SIG-M5 treated with dmso at 0.1 percent for 504 hours (cell line): ENCODE results near the gene CHIT1.
A peak's percentile ranks its signal among the peaks of the same experiment; 100 is the strongest.

Source experiments
- DNase-seq: peaks from one replicate; lab custom pipeline; 2025; ENCODE audit not compliant: unreplicated experiment; lab: John Stamatoyannopoulos, UW

Gene CHIT1

GRCh38 chr1:203217139-203217655 is 12.3 kb downstream of the CHIT1 start:
- DNase-seq, result peak; percentile 20

DNA sequence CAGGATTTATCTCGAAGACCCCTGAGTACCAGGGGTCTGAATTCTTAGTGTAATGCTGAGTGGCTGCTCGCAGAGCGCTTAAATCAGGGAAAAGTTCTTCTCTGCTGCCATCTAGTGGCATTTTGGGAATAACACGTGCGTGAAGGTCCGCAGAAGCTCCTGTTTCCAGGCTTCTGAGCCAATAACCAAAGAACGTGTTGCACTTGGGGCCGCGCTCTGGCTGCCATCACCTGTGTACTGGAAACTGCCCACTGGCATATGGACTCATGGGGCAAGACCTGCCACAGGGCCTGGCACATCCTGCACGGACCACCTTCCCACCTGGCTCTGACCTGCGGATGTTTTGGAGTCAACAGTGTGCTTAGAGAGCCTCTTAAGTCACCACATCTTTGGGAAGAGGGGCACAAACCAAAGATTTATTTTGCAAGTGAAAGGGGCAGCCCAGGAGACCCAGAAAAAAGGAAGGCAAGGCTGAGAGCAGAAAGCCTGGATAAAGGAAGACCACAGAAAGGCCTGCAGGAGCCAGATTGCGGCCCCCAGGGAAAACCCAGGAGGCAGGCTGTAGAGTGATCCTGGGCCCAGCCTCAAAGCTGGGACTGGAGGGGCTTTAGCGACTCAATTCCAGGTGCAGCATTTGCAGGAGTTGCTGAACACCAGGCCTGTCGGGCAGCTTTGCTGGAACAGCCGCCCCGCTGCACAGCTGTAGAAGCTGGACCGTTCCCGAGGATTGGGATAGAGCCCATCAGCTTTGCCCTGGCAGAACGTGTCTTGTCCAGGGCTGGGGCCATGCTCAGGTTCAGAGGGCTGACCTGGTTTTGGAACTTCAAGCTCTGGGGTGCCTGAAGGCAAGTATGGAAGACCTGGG is 13.0 kb downstream of the CHIT1 start:
- DNase-seq, result peak; percentile 72

GRCh38 chr1:203215573-203215972 is 13.9 kb downstream of the CHIT1 start:
- DNase-seq, result no peak

- DNase-seq, result no peak
Observed at GRCh38 chr1:203214871-203215270, 14.6 kb downstream of the CHIT1 start.

GRCh38 chr1:203213126-203213525 is 16.3 kb downstream of the CHIT1 start:
- no peak for DNase-seq

DNA sequence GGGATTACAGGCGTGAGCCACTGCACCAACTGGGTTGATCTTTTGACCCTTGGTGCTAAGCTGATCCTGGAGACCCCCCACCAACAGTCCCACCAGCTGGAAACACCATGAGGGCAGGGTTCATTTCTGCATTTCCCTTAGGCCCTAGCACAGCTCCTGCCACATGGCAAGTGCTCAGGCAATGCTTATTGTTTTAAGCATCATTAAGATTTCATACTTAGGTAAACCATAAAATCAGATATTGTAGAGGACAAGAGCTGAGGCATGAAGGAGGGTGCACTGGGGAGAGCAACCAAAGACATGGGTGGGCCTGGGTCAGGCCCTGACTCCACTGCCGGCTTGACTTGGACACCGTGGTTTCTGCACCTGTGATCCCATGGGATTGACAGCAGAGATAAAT is 17.7 kb downstream of the CHIT1 start:
- no peak for DNase-seq

GRCh38 chr1:203210988-203211387 is 18.5 kb downstream of the CHIT1 start:
- peak; percentile 18 for DNase-seq

DNA sequence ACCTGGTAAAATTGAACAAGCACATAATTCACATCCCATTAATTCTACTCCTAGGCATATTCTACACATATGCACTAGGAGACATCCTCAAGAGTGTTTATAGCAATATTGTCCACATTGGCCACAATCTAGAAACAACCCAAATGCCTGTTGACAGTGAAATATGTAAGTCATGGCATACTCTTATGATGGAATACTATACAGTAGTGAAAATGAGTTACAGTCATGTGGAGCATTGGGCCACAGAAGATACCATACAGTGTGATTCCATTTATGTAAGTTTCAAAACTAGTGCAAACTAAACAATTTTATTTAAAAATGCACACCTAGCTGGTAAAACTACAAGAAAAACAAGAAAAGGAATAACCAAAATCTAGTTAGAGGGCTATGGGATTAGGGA is 19.1 kb downstream of the CHIT1 start:
- no peak for DNase-seq

DNA sequence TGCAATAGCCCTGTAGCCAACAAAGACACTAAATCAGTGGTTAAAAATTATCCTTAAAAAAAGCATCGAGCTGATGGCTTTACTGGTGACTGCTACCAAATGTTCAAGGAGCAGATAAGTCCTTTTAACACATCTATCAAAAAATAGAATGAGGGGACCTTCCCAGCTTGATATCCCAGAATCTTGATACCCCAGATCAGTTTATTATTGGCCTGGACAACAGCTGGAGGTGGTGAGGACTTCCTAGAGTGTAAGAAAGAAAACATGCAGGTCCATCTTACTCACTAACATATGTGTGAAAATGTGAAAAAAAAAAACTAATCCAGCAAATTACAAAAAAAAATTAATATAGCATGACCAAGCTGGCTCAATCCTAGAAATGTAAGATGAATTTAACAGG is 21.3 kb downstream of the CHIT1 start:
- no peak for DNase-seq

DNA sequence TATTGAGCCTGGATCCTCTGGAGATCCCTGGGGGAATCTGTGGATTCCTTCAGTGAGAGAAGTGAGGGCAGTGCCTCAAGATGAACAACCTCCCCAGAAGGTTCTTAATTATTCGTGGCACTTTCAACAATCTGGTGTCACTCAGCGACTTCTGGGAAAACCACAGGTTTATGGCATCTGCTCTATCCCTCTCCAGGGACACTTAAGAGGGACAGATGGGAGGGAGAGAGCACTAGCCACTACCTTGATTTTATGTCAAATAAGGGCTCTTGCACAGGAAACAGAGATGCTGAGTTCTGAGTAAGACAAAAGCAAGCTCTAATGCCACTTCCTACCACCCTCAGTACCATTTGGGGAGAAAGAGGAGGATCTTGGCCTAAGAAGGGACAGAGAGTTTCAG is 21.7 kb downstream of the CHIT1 start:
- no peak for DNase-seq

GRCh38 chr1:203206129-203206687 is 23.3 kb downstream of the CHIT1 start:
- DNase-seq, result no peak

DNA sequence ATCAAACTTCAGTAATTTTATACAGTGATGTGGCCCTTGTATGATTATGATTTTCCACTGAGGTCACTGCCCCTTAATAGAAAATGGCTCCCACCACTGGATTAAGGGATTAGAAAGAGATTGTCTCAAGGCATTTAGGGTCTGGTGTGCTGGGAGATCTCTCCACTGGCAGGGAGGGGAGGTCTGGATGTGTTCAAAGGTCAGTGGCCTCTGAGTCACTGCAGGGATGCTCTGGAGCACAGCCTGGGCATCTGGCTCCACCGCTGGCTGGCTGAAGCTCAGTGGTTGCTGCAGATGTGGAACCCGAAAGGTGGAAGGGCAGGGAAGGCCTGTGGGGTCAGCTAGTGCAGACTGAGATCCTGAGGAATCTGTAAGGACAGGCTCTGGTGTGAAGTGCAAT is 24.7 kb downstream of the CHIT1 start:
- no peak for DNase-seq

- peak; percentile 76 for DNase-seq
Observed at GRCh38 chr1:203202431-203203245, 26.8 kb downstream of the CHIT1 start.

- DNase-seq, result no peak
Observed at GRCh38 chr1:203201516-203202205, 27.8 kb downstream of the CHIT1 start.

DNA sequence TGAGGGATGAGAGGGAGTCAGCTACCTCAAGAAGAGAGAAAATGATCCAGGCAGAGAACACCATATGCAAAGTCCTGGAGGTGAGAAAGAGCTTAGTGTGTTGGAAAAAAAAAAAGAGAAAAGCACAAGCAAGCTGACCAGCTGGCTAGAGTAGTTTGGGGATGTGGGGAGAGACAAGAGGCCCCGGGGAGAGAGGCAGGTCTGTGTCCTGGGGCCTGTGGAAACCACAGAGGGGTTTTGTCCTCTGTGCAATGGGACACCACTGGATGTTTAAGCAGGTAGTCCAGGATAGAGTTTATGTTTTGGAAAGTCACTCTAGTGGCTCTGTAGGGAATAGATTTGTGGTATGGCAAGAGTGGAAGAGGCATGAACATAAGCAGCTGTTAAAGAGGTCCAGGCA is 28.6 kb downstream of the CHIT1 start:
- no peak for DNase-seq

DNA sequence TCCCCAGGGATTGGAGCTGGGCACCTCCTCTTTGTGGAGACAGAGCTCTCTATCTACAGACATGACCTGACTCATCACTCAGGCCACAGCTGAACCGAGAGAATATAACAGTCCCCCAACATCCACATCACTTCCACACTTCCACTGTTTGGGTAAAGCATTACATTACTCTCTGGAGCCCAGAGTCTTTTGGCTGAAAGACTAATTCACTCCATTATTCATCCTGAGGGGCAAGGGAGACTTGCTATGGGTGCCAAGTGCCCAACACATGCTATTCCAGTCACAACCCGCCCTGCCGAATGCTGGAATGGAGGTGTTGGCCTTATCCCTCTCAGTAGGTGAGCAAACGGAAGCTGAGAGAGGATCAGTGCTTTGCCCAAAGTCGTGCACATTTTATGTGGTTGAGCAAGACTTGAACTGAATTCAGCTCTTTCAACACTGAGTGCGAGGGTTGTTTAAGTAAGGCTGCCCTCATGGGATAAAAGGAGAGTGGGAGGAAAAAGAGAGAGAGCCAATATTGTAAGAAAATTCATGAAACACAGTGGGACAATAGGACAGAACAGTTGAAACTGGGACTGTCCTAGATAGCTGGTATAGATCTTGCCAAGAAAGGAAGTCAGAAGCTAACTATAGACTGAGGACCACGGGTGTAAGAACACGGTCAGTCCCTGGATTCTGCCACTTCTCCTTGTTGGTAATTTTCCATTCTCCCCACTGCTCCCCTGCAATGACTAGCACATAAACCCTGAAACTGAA is 29.5 kb downstream of the CHIT1 start:
- DNase-seq, result peak; percentile 85

DNA sequence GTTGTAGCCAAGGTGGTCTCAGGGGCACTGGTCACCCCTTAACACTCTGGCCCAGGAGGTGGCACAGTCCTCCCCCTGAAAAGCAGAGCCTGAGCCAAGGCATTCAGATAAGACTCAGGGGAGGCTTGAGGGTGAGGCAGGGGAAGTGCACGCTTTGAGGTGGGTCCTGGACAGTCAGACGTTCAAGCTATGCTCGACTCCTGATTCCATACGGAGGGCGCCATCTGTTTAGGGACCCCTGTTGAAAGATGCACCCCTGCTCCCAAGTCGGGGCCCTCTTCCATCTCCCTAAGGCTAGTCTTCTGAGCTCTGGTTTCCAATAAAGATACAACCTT is 30.0 kb downstream of the CHIT1 start:
- DNase-seq, result no peak

DNA sequence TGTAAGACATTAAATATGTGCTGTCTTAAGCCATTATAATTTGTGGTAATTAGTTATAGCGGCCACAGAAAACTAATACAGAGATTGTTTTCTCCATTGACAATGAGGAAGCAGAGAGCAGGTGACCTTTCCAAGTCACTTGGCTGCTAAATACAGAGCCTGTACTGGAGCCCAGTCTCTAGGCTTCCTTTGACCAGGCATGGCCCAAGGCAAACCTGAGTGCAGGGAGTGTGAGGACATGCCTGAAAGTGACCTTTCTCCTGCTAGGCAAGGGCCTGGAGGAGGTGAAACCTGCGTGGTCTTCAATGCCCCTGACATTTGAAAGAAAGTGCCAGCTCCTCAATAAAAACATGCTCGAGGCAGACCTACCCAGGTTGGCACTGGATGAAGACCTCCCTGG is 30.5 kb downstream of the CHIT1 start:
- no peak for DNase-seq

DNA sequence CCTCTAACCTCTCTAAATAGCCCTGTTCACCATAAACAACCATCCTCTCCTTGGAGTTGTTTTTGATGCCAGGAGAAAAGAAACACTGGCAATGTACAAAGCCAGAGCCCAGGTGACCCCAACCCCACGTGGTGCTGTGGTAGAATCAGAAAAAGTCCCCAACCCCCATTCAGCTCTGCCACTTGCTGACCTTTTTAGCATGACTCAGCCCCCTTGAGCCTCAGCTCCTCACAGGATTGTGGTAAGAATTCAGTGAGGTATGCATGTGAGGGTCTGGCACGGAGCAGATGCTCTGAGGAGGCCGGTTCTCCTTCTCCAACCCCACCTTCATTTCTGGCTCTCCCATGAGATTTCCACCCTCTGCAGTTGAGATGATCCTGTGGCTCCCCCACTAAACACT is 31.8 kb downstream of the CHIT1 start:
- DNase-seq, result no peak

GRCh38 chr1:203196371-203196770 is 33.1 kb downstream of the CHIT1 start:
- DNase-seq, result no peak

- no peak for DNase-seq
Observed at GRCh38 chr1:203190949-203191348, 38.5 kb downstream of the CHIT1 start.
